Ovary (tissue), 3 donors: ENCODE data around the gene ELOVL1.

ENCODE experiments used
- CTCF ChIP-seq, 3 donors: fragments of 450-650 bp in 2 of 3; fragments of 200-600 bp in 1 of 3; IDR thresholded peaks; one replicate each; pipeline versions ENCODE4 v1.5.1 to v1.8.0; 2016 to 2022; ENCODE audit warnings: antibody characterized with exemption in 3 of 3, mild to moderate bottlenecking in 1 of 3
- EP300 ChIP-seq: sonication (generic); formaldehyde crosslinking; IDR thresholded peaks from one replicate; pipeline ENCODE4 v1.6.1; 2017; ENCODE audit warnings: antibody characterized with exemption
- POLR2A ChIP-seq: fragments of 450-650 bp; IDR thresholded peaks from one replicate; pipeline ENCODE4 v1.6.1; 2017; ENCODE audit warnings: antibody characterized with exemption, mild to moderate bottlenecking, moderate library complexity
- donor health status: DM: no; HTN: no; CAD: no.

- TF ChIP-seq CTCF (IDR thresholded peaks at IDR 0.05) (no peak), POLR2A (no peak), EP300 (no peak)
Measured at GRCh38 chr1:43368646-43369020, 822 bp upstream of the ELOVL1 start.
